HG02623 (cell line): ENCODE data around the gene FRAT2.

Experiments
- ATAC-seq: cut with Tn5 transposase; IDR thresholded peaks from one replicate; pipeline ENCODE4 v1.9.1; 2021; ENCODE audit warnings: moderate library complexity; ENCODE audit not compliant: unreplicated experiment

Gene FRAT2

GRCh38 chr10:97327348-97328294, 6.9 kb downstream of the FRAT2 start:
- ATAC-seq, result no peak

GRCh38 chr10:97325754-97326153, 8.8 kb downstream of the FRAT2 start:
- ATAC-seq, result no peak

GRCh38 chr10:97323501-97323900, 11.0 kb downstream of the FRAT2 start:
- no peak for ATAC-seq

GRCh38 chr10:97321804-97322190, 12.7 kb downstream of the FRAT2 start:
- ATAC-seq, result no peak

- no peak for ATAC-seq
These were observed 13.3 kb downstream of the FRAT2 start for GRCh38 chr10:97321032-97321803.

- no peak for ATAC-seq
These were observed 14.0 kb downstream of the FRAT2 start for GRCh38 chr10:97320480-97321031.

GRCh38 chr10:97319671-97320479, 14.7 kb downstream of the FRAT2 start:
- peak; percentile 8 for ATAC-seq

GRCh38 chr10:97318772-97319651, 15.5 kb downstream of the FRAT2 start, which contains the start of gene FRAT1:
FRAT1 (plus strand) TSS chr10:97319271; CDS start chr10:97319454, 183 bp downstream.
- ATAC-seq, result peak; percentile 79

GRCh38 chr10:97314671-97315070, 19.9 kb downstream of the FRAT2 start:
- no peak for ATAC-seq

- no peak for ATAC-seq
These were observed 21.6 kb downstream of the FRAT2 start for GRCh38 chr10:97312897-97313296.

- ATAC-seq, result no peak
These were observed 23.4 kb downstream of the FRAT2 start for GRCh38 chr10:97311111-97311626.

GRCh38 chr10:97307866-97308780, 26.4 kb downstream of the FRAT2 start:
- no peak for ATAC-seq

GRCh38 chr10:97307441-97307840, 27.1 kb downstream of the FRAT2 start:
- no peak for ATAC-seq

- no peak for ATAC-seq
These were observed 32.3 kb downstream of the FRAT2 start for GRCh38 chr10:97302088-97302791.

GRCh38 chr10:97300980-97301379, 33.5 kb downstream of the FRAT2 start:
- no peak for ATAC-seq

GRCh38 chr10:97298223-97298571, 36.3 kb downstream of the FRAT2 start:
- ATAC-seq, result no peak

GRCh38 chr10:97297556-97298222, 36.8 kb downstream of the FRAT2 start:
- ATAC-seq, result no peak
